GM12865 (cell line): ENCODE data around the gene CREB3L2.
"Not testable (repeated sequence)": the region's sequence is repeated elsewhere in the genome, so short reads cannot be mapped to it uniquely, and the experiment has no call there.

Experiments
- DNase-seq: peaks from one replicate; pipeline ENCODE4 v3.0.0; 2010; ENCODE audit warnings: low read depth
- H3K4me3 ChIP-seq: 2 replicates; pipeline ENCODE4 v1.5.1; 2011; ENCODE audit warnings: mild to moderate bottlenecking, low read depth, low read length, control low read depth
- CTCF ChIP-seq: IDR thresholded peaks from 2 replicates; pipeline ENCODE4 v1.5.1; 2011; ENCODE audit warnings: low read length, control low read depth, low read depth, inconsistent platforms; ENCODE audit not compliant: insufficient read depth; ENCODE audit errors: missing control alignments

CREB3L2 gene

GRCh38 chr7:137838706-137839315, 163.1 kb downstream of the CREB3L2 start:
- DNase-seq = no peak

GRCh38 chr7:137836541-137836940, 165.3 kb downstream of the CREB3L2 start:
- no peak for DNase-seq
- TF ChIP-seq CTCF = no peak
- no peak overlapping the region for H3K4me3 ChIP-seq

More at GRCh38 chr7:137838706-137839315, 163.1 kb downstream of the CREB3L2 start:
- no peak overlapping the region for H3K4me3 ChIP-seq
- no peak for TF ChIP-seq CTCF

- no peak overlapping the region for H3K4me3 ChIP-seq
- DNase-seq = no peak
- TF ChIP-seq CTCF = no peak
These were observed 165.8 kb downstream of the CREB3L2 start for GRCh38 chr7:137836113-137836509.

- TF ChIP-seq CTCF = no peak
- no peak for DNase-seq
- H3K4me3 ChIP-seq = no peak overlapping the region
These were observed 166.3 kb downstream of the CREB3L2 start for GRCh38 chr7:137835486-137836112.

- no peak for DNase-seq
- TF ChIP-seq CTCF = no peak
- no peak overlapping the region for H3K4me3 ChIP-seq
These were observed 167.3 kb downstream of the CREB3L2 start for GRCh38 chr7:137834552-137834951.

- not testable (repeated sequence) for H3K4me3 ChIP-seq, DNase-seq
These were observed 168.9 kb downstream of the CREB3L2 start for GRCh38 chr7:137832990-137833389.

- TF ChIP-seq CTCF = no peak
- H3K4me3 ChIP-seq = no peak overlapping the region
- DNase-seq = no peak
These were observed 169.5 kb downstream of the CREB3L2 start for GRCh38 chr7:137832382-137832781.

- not testable (repeated sequence) for DNase-seq, H3K4me3 ChIP-seq
These were observed 170.3 kb downstream of the CREB3L2 start for GRCh38 chr7:137831555-137831954.
